DMS 273 (cell line): ENCODE measurements around the gene ARID4A.
A peak's percentile ranks its signal among the peaks of the same experiment; 100 is the strongest.
"Not testable (repeated sequence)": the region's sequence is repeated elsewhere in the genome, so short reads cannot be mapped to it uniquely, and the experiment has no call there.

Experiments used
- DNase-seq: peaks from one replicate; lab custom pipeline; 2025; ENCODE audit not compliant: unreplicated experiment; lab: John Stamatoyannopoulos, UW

ARID4A gene

DNA sequence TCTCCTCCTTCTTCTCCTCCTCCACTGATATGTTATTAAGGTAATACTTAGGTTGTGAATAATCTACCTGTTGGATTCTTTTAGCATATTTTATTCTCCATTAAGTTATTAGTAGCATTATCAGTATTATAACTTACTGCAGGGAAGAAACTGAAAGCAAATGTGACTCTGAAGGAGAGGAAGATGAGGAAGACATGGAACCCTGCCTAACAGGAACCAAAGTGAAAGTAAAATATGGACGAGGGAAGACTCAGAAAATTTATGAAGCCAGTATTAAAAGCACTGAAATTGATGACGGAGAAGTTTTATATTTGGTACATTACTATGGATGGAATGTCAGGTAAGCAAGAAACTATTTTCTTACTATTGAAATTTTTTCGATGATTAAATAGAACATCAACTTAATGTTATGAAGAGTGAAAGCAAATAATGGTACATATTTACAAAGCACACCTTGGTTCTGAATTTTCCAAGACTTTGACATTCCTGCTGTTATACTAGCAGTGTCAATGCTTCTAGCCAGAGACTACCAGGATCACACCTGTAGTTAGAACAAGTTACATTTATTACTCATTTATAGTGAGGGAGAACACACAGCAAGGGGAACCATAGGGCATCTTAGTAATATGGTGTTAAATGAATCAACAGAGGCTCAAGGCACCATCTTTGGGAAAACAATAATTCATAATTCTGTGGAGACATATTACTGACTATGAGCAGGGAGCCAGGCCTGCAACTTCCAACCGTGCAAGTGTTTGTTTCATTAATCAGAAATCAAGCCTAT, 55.4 kb downstream of the ARID4A start:
- no peak for DNase-seq

DNA sequence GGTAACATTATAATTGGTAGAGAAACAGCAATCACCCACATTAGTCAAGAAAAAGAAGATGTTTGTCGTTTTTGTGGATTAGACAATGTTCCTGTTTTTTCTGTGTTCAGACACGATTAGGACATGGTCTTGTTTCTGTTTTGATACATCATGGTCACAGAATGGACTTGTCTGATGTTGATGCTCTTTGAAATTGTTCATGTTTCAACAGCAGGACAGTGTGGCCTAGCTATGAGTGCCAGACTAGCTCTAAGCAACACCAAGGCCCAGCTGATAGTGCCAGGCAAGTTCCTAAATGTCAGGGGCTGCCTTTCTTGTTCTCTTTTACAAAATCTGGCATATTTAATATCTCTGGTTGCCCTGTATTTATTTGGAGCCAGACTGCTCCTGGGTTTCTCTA, 56.5 kb downstream of the ARID4A start:
- DNase-seq, result no peak

DNA sequence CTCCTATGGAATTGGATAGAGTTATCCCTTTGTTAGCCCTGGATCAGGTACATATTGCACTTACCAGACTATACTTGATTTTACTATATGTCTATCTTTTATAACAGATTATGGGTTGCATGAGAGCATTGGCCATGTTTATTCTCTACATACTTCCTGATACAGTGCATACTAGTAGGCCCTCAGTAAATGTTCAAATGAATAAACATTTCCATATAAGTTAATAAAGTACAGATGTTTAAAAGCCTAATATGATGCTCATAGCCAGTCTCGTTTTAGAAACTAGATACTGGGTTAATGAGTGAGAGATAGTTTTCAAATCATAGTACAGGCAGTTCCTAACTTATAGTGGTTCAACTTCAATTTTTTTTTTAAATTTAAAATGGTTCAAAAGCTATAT, 57.9 kb downstream of the ARID4A start:
- no peak for DNase-seq

DNA sequence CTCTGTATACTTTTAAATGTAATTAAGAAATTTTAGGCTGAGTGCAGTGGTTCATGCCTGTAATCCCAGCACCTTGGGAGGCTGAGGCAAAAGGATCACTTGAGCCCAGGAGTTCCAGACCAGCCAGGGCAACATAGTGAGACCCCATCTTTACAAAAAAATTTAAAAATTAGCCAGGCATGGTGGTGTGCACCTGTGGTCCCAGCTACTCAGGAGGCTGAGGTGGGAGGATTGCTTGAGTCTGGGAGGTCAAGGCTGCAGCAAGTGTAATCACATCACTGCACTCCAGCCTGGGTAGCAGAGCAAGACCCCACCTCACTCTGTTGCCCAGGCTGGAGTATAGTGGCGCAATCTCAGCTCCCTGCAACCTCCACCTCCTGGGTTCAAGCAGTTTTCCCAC, 63.9 kb downstream of the ARID4A start:
- not testable (repeated sequence) for DNase-seq

DNA sequence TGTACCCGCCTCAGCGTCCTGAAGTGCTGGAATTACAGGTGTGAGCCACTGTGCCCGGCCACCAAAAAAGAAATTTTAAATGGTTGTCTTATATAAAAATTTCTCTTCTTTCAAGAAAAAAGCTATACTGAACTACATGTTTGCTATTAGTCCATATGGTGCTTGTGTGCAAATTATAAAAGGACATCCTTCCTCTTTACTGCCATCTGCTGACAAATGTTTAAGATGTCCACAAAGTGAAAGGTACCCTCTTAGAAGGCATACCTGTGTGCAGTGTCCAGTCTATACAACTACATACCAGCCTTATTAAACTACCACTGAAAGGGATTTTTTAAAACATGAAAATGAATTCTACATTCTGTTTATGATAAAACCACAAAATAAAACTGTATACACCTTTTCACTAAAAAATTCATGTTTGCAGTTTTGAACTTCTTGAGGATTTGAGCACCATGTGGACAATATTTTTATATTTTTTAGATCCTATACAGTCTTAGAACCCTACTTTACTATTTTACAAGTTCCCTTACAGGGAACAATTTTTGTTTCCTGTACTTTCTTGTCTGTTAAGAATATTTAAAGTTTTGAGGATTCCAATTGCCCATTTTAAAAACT, 64.5 kb downstream of the ARID4A start:
- DNase-seq, result peak; percentile 56

DNA sequence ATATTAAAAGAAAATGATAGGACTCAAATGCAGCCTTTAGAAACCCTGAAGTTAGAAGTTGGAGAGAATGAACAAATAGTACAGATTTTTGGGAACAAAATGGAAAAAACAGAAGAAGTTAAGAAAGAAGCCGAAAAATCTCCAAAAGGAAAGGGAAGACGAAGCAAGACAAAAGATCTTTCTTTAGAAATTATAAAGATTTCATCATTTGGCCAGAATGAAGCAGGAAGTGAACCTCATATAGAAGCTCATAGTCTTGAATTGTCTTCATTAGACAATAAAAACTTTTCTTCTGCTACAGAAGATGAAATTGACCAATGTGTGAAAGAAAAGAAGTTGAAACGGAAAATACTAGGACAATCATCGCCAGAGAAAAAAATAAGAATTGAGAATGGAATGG, 66.0 kb downstream of the ARID4A start:
- DNase-seq, result no peak

DNA sequence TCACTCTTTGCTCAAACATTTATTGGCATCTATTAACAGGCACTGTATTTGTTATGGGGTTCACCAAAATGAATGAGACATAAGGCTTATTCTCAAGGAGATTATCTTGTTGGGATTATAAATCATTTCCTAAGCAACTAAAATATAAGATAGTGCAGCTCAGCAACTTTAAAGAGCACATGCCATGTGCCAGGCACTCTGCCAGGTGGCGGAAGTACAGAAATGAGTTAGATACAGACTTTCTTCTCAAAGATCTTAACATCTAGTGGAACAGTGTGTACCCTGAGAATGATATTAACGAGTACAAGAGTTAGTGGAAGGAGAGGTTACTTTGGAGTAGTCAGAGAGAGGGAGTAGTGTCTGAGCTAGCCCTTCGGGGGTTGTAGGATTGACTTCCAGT, 68.9 kb downstream of the ARID4A start:
- DNase-seq, result no peak

DNA sequence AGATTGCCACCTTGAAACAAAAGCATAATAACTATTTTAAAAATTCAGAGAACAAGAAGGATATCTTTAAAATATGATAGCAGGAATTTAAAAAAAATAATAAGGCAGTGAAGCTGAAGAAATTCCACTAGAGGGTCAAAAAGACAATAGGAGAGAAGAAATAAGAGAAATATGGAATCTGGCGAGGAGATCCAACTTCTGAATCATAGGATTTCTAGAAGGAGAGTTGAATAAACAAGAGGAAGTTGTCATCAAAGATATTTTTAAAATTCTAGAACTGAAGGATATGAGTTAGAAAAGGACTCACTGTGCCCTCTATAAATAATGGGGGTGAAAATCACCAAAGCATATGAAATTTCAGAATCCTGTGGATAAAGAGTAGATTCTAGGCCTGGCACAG, 70.6 kb downstream of the ARID4A start:
- no peak for DNase-seq

DNA sequence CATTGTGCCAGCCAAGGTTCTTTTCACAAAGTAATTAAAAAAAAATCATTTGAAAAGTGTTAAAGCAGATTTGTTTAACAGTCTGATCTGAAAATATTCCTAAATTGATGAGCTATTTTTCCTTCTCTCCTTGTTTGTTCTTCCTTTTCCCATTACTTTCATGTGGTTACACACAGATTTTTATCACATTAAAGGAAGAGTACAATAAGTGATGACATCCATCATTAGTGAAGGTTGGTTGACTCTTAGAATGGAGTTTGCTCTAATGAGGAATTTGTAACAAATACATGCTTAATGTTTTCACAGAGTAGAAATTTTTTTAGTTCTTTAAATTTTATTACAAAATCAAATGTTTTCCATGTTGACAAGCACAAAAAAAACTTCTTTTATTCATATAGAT, 78.4 kb downstream of the ARID4A start:
- no peak for DNase-seq

DNA sequence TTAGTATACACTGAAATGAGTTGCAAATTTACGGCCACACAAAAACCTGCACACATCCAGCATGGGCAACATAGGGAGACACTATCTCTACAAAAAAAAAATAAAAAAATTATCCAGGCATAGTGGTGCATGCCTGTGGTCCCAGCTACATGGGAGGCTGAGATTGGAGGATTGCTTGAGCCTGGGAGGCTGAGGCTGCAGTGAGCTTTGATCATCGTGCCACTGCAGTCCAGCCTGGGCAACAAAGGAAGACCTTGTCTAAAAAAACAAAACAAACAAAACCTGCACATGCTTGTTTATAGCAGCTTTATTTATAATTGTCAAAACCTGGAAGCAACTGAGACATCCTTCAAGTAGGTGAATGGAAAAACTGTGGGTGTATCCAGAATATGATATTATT, 92.5 kb downstream of the ARID4A start:
- no peak for DNase-seq

DNA sequence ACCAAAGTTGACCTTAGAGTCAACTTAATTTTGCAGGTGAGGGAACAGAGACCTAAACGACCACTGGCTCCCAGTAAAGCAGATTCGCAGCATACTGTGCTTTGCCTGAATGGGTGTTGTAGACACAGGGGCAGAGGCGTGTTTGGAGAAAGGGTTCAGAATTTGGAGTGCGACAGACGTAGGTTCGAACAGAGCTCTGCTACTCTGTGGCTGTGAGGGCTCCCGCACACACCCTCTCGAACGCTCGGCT, 97.1 kb downstream of the ARID4A start:
- no peak for DNase-seq

DNA sequence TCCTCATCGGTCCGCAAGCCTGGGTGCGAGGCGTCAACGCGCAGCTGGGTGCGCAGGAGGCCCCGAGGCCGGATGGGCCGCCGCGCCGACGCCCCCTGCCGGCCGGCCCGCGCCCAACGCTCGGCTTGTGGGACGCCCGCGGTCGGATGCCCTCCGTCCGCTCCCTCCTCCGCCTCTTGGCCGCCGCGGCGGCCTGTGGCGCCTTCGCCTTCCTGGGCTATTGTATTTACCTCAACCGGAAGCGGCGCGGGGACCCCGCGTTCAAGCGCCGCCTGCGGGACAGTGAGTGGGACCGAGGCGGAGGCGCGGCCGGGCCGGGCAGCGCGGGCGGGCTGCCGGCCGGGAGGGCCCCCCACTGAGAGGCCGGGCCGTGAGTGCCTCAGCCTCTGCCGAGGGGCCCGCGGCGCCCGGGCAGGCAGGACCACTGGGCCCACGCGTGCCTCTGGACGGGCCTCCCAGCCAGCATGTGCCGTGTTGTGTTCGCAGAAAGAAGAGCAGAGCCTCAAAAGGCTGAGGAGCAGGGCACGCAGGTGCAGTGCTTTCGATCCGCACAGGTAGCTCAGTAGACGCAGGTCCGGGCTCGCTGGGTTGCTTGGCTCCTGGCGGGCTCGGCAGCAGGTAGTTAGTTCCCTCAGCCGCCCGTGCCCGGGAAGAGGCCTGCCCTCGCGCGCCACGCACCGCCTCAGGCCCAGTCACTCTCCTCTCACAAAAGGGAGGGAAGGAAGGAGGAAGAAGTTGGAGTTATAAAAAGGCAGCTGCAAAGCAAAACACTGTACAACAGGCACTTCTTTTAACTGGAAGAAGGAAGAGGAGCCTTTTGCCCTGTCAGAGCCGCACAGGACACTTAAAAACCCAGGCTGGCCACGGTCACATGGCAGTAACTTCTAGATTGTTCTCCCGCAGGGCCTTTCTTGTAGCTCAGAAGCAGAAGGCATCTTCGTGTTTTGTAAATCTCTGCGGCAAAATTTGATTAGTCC, 97.7 kb downstream of the ARID4A start, which contains the start of gene TOMM20L:
TOMM20L (plus strand) TSS at position 119 of the 977 bp plus-strand sequence; CDS start at position 147, 28 bp downstream.
- DNase-seq, result peak; percentile 91

DNA sequence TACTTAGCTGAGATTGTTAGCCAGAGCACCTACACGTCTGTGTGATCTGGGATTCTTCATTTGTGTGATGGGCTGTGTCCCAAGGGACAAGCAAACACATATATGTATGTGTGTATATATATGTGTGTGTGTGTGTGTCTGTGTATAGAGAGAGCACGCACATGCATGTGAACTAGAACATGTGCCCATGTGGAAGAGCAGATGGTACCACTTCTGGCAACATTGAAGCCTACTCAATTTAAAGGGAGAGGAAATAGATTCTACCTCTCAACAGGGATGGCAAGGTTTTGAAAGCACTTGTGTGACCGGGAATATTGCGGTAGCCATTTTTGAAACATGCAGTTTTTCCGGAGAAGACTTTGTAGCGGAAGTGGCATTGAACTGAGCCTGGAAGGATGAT, 98.8 kb downstream of the ARID4A start:
- DNase-seq, result peak; percentile 50

DNA sequence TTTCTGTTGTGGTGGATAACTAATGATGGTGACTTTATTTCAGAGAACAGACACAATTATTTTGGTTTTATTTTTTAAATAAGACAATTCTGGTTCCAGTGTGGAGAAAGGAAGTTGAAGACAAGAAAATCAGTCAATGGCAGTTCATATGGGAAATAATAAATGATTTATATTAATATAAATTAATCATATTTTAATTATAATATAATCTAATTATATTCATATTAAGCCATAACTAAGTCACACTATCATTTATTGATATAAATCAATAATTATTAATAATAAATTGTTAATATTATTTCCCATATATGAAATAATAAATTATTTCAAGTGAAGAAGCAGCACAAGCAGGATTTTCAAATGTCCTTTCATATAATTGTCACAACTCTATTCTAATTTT, 100.1 kb downstream of the ARID4A start:
- no peak for DNase-seq

DNA sequence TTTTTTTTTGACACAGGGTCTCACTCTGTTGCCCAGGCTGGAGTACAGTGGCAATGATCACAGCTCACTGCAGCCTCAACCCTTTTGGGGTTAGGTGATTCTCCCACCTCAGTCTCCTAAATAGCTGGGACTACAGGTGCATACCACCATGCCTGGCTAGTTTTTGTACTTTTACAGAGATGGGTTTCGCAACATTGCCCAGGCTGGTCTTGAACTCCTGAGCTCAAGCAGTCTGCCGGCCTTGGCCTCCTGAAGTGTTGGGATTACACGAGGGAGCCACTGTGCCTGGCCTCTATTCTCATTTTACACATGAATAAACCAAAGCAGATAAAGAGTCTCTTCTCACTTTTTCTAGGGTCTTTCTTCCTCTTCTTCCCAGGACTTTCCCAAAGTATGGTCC, 100.5 kb downstream of the ARID4A start:
- DNase-seq, result no peak

DNA sequence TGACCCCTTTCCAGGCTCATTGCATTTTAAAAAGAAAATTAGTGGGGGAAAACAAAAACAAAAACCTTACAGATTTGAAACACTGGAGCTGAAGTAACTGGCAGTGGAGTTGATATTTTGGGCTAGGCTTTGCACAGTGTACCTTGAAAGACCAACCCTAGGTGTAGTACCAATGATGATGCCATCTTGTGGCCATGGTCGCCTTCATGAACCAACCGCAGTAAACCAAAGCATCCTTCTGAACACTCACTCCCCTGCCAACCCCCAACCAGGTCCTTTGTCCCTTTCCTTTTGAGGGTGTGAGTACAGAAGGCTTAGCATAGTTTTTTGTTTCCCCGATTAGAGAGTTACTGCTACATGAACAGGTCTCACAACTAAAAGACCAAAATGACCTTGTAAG, 103.2 kb downstream of the ARID4A start:
- peak; percentile 6 for DNase-seq

DNA sequence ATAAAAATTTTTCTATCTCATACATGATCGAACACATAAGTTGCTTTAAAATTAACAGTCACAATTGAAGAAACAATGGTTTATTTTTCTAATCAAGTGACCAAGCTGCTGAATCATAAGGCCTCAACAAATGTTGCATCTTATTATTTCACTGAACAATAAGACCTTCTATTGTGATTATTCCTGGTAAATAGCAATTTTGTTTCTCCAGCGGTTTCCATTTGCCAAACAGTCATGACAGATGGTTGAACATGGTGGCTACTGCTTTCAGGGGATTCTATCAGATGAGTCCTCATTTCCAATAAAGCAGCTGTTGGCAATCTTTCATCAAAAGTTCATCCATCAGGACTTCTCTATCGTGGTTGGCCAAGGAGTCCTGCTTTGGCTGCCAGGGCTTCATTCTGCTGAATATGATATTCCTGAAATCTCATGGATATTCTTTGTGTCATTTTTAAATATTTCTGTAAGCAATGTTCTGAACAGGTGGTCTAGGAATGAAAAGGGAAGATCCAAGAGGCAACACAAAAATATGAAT, 110.4 kb downstream of the ARID4A start:
- DNase-seq, result no peak

DNA sequence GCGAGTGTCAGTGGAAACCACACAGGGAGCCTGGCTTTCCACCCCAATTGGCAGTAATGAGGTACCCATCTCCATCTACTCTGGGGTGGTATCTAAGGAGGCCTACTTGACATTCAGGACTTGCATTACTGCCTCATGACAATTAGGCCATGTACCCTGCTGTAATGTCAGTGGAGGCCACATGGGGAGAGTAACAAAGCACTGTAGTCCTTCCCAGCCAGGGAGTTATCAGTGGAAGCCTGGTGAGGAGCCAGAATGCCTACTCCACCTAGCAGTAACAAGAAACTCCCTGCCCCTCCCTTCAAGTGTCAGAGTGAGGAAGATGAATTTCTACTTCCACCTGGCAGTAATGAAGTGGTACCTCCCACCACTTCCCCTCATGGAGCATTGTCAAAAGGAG, 116.5 kb downstream of the ARID4A start:
- peak; percentile 17 for DNase-seq

DNA sequence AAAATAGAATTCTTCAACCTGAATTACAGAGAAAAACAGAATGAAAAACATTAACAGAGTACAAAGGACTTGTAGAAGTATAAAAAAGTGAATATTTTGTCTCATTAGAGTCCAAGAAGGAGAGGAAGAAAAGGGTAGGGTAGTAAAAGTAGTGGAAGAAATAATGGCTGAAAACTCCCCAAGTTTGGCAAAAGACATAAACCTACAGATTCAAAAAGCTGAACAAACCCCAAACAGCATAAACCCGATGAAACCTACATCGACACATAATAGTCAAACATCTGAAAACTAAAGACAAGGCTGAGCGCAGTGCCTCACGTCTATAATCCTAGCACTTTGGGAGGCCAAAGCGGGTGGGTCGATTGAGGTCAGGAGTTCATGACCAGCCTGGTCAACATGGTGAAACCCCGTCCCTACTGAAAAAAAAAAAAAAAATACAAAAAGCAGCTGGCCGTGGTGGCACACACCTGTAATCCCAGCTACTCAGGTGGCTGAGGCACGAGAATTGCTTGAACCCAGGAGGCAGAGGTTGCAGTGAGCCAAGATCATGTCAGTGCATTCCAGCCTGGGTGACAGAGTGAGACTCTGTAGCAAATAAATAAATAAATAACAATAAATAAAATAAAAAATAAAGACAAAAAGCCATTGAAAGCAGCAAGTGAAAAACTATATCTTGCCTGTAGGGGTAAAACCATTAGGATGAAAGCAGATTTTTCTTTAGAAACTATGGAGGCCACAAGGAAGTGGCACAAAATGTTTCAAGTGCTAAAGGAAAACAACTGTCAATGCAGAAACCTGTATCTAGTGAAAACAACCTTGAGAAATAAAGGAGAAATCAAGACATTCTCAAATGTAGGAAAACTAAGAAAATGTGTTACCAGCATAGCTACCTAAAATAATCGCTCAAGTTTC, 117.5 kb downstream of the ARID4A start:
- no peak for DNase-seq

DNA sequence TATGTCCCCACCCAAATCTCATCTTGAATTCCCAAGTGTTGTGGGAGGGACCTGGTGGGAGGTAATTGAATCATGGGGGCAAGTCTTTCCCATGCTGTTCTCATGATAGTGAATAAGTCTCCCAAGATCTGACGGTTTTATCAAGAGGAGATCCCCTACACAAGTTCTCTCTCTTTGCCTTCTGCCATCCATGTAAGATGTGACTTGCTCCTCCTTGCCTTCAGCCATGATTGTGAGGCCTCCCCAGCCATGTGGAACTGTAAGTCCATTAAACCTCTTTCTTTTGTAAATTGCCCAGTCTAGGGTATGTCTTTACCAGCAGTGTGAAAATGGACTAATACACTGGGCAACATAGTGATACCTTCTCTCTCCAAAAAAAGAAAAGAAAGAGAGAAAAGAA, 118.6 kb downstream of the ARID4A start:
- not testable (repeated sequence) for DNase-seq
